HG03280 (cell line): ENCODE measurements around the gene LINC00237.

Source experiments
- ATAC-seq: cut with Tn5 transposase; IDR thresholded peaks from one replicate; pipeline ENCODE4 v1.9.1; 2021; ENCODE audit warnings: mild to moderate bottlenecking, moderate library complexity; ENCODE audit not compliant: unreplicated experiment

The LINC00237 gene

DNA sequence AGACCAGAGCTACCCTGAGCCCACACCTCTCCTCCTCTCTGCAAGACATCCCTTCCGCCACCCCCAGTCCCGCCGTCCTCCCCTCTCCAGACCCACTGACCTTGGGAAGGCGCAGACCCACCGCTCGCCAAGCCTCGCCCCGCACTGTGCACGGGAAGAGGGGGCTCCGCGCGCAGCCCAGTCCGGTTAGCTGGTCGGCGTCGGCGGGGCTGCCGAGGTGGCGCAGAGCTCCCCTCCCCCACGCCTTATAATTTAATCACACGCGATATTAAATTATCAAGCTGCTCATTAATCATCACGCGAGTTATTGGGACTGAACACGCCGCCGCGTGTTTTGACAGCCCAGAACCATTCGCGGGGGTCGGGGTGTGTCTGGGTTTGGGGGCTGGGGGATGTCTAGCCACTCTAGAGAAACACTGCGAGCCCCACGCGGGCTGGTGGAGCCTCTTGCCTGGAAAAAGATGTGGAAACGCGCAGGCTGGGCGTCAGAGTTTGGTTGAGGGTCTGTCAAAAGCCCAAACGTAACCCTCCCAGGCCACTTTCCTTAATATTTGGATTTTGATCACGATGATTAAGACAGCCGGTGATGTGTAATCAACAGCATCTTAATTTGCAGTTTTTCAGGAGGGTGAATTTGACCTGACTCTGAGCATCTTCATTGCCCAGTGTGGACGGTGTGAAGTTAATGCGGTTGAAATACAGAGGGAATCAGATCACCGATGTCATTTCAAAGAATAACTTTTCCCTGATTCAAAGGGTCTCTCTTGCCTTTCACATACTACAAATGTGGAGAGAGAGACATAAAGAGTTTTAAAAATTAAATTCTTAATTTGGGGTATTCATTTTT, at the start of gene LINC00237:
Gene LINC00237 (minus strand): TSS at position 188 of the 847 bp plus-strand sequence.
- ATAC-seq: no peak

DNA sequence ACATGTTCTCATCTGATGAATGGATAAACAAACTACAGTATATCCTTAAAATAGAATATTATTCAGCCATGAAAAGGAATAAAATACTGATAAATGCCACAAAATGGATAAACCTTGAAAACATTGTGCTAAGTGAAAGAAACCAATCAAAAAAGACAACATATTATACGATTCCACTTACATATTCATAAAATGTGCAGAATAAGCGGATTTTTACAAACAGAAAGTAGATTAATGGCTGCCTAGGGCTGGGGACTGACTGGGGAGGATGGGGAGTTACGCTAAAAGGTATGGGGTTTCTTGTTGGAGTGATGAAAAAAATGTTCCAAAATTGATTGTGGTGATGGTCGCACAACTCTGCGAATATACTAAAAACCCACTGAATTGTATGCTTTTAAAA, 49.1 kb upstream of the LINC00237 start:
- ATAC-seq: no peak

DNA sequence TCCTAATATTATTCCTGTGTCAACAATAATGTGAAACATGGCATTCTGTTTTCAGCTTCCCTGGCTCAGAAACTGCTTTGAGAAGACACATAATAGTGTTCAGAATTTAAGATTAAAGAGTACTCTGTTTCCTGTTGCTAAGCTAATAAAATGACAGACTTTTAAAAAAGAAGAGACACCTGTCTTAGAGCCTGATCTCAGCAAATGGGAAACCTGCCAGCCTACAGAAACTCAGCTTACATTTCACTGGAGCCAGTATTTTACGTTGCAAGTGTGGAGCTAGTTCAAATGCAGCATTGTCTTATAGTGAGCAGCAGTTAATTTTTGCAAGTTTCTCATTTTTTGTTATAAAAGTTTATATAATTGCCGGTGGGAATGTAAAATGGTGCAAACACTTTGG, 48.5 kb upstream of the LINC00237 start:
- no peak for ATAC-seq

DNA sequence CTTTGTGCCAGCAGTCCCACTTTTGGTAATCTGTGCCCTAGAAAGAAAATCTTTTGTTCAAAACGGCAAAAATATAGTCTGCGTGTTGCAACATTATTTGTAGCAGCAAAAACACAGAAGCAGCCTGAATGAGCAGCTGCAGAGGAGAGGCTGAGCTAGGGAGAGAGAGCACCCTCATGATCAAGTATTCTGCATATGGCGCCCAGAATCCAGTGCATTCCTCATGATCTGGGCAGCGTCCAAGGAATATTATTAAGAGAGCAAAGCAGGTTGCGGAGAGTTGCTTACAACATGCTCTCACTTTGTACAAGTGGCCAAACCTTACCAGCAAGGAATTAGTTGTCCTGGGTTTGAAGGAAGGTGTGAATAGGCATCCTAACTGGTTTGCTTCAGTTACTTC, 45.6 kb upstream of the LINC00237 start:
- no peak for ATAC-seq

DNA sequence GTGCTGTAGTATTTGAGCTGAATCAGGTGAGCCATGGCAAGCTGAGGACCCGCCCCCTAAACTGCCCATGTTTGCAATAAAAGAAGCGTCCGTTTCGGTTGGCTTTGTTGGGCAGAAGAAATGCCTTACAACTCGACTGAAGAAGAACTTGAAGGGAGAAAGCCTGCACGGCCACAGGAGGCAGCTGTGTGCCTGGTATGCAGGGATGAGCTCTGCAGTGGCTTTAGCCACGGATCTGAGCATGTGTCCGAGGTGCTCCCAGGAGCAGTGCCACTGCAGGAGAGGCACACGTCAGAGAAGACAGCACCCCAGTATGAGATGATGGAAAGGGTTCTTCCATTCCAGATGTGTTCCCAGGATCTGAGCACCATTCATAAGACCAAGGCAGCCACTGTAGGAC, 43.2 kb upstream of the LINC00237 start:
- ATAC-seq: no peak

DNA sequence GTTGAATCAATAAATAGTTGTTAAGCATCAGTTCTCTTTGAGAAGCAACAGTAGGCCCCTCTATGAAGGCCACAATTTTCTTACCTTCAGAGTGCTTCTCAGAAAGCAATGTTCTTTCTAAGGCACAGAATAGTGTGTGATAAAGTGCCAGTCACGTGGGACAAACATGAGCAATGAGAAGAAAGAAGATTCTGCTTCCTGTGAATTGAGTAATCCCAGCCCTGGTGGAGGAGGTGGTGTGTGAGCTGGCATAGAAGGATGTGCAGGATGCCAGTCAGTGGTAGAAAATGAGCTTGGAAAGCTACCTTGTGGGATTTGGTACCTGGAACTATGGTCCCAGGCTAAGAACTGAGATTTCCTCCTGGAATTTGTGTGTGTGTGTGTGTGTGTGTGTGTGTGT, 41.4 kb upstream of the LINC00237 start:
- no peak for ATAC-seq

DNA sequence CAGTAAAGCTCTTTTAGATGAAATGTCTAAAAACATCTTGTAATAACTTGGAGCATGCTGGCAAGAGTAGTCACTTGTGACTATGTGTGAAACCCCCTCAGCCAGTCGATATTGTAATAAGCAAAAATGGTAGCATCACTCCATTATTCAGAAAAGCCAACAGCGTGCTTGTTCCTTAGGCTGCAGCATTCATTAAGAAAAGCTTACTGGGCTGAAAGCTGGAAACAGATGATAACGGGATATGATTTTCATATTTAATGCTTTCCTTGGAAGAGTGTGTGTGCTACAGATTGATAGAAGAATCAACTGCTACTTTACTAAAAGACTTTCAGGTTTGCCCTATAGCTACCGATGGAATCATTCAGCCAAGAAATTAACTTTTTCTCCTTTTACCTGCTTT, 40.1 kb upstream of the LINC00237 start:
- no peak for ATAC-seq

DNA sequence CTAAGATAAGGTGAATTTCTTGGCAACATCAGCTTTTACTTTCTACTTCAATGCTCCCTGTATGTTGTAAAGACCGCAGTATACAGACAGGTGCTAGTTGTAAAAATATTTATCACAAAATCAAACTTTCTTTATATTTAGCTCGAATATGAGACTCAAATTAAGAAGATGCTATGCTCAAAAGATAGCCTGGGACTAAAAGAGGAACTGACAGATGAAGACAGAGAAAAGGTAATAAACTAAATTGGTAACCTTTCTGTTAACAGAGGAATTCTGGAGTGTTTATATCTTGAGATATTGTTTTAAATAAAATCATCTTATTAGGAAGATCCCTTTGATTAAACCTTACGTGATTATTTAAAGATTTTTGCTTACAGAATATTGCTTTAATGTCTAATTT, 39.3 kb upstream of the LINC00237 start:
- no peak for ATAC-seq

DNA sequence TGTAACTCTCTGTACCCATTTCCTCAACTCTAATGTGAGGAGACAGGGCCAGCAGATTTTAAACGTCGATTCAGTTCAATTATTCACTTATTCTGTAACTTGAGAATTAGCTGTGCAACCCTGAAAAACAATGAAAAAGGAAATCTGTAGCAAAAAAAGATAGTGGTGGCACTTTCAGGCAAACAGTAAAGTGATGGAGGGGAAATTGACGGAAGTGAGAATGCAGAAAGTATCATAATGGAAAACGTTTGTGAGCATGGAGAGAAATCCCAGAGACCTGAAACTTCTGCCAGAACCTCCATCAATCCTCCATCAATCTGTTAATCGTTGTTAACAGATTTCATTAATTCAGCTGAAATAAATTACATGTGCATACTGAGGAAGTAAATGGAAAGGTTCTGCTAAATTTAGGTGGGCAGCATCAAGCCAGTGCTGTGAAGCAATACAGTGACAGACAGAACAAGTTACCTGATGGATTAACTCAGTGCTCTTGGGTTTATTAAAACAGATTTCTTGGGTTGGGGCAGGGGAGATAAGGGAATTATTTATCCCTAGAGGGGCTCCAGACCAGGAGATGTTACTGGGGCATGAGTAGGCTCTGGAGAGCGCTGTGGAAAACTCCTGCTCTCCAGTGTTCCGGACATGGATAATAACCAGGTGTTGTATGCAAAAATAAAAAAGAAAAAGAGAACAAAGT, 37.2 kb upstream of the LINC00237 start:
- ATAC-seq: no peak

DNA sequence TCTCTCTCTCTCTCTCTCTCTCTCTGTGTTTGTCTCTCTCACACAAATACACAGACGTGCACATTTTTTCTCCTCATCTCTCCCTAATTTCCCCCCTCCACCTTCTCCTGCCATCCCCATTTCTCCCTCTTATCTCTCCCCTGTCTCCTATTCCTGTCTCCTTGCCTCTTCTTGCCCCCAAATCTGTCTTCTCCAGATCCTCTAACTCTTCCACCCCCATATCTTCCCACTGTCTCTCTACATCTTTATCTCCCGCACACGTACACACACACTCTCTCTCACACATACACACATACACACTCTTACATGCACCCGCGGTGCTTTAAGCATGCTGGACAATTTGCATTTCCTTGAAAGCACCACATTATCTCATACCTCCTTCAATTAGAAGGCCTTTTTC, 35.7 kb upstream of the LINC00237 start:
- no peak for ATAC-seq

DNA sequence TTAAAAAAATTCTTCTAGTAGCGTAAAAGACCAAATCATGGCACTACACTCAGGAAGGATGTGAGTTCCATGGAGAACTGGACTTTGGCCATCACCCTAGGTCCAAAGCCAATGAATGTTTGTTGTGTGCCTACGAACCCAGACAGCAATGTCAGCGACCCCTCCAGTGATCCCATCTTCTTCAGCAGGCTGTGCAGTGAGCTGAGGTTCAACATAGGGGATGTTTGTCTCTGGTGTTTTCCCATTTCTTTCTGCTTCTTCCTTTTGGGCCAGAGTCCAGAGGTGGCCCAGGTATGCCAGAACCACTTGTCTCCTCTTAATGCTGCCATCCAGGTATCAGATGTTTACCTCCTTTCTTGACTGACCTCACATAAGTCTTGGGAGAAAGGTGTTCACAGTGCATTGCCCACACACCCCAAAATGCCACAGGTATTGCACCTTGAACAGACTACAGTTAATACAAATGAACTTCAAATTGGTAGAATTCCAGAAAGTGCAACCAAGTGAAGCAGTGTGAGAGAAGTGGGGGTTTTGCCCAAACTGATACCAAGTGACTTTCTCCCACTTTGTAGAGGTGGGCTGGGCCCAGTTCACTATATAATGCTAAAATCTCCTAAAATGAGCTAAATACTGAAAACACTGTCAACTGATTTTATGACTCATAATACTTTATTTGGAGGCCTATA, 33.9 kb upstream of the LINC00237 start:
- no peak for ATAC-seq

DNA sequence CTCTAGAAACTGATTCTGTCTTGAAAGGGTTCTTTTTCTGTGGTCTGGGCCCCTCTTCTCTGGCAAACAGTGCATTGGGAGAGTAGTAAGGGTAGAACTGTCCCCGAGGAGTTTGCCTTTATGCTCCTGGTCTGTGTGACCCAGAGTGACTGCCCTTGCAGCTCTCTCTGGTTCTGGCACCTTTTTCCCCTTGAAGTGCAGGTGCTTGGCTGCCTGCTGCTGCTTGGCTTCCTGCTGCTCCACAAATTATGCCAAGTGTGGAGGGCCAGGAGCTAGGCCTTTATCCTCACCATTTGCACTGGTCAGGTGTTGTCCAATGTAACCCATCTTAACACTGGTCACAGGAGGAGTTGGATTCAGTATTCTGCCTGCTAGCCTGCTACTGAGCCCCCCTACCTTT, 30.9 kb upstream of the LINC00237 start:
- no peak for ATAC-seq

DNA sequence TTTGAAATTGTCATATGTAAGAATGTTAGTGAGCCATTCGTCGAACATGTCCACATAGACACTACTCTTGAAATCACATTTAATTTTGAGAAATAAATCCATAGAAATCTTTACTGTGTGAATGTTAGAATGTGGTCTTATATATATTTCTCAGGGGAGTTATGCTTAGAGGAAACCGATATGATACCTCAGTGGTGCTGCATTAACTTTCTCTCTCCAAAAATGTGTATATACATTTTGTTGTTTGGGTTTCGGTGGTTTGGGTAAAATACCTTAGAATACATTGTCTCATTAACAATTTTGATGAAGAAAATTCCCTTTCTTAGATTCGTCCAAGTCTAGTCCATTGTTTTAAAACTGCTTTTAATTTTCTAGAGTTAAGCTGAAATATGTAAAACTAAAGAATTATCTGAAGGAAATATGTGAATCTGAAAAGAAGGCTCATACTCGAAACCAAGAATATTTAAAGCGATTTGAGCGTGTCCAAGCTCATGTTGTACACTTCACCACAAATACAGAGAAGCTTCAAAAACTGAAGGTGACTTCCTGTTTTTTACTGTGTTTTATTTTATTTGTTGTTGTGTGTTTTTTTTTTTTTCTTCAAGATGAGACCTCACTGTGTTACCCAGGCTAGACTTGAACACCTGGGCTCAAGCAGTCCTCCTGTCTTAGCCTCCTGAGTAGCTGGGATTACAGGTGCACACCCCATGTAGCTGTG, 30.0 kb upstream of the LINC00237 start:
- no peak for ATAC-seq

DNA sequence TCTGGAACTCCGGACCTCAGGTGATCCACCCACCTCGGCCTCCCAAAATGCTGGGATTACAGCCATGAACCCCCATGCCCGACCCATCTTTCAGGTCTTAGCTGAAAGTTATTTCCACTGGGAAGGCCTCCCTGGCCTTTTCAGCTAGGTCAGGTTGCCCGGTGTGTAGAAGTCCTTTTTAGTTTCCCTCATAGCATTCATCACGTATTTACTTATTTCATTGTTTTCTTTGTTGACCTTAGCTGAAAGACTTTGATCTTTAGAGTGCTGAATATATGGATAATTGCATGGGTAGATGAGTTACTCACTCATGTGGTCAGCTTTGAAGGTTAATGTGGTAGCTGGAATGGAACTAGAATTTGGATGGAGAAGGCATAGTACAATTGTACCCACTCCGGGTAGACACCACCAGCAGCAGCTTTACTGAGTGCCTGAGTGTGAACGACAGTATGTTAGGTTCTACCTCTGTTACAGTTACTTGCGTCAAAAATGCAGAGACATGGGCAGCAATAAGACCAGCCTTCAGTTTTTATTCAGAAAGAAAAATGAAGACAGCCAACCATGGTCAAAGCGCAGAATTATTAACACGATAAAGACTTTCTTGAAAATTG, 28.8 kb upstream of the LINC00237 start:
- ATAC-seq: no peak

DNA sequence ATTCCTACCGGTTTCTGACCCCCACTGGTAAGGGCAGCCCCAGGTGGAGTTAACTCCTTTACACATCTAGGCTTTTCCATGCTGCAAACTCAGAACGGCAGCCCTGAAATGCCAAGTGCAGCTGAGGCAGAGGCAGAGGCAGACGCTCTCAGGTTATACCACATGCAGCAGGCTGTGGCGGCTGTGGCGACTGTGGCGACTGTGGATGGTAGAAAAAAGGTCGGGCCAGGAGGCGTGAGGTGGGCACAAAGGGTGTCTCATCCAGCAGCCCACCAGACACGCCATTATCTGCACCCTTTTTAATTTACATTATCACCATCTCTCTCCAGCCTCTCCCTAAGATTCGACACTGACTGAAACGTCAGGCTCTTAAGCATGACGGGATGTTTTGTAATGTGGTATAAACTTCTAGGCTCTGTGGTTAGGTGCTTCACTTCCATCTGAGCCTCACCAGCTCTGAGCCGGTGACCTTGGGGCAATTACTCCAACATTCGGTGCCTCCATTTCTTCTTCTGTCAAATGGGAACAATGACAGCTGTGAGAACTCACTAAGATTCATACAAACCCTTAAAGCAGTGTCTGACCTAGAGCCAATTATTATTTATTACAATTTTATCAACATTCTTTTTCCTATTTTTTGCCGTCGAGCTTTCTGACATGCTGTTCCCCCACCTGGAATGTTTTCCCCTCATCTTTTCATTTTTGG, 27.9 kb upstream of the LINC00237 start:
- ATAC-seq: no peak

DNA sequence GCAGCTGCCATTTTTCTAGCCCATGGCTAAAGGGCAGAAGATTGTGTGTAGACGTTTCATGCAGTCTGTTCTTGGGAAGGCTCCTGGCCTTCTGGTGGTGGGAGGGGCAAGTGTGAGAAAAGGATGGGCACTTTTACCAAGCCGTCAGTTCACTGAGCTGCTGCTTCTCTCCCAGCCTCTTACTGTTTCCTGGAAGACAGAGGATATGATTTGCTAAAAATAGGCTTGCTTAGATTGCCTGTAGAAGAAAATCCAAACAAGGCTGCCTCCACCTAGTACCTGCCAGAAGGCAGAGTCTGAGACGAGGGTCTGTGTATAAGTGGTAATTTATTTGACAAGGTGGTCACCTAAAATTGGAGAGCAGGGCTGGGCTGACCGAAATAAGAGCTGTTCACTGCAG, 27.2 kb upstream of the LINC00237 start:
- no peak for ATAC-seq

DNA sequence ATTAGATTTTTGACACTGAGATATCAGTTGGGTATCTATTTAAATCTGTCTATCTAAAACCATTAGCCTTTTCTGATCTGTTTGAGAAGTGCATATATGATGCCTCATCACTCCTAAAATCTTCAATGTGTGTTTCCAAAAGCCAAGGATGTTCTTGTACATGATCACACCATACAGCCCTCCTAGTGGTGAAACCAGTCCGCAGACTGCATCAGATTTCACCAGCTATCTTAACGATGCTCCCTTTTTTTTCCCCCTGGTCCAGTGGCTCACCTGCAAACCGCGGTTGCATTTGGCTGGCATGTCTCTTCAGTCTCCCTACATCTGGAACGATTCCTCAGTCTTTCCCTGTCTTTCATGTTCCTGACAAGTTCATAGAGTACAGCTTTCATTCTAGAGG, 23.7 kb upstream of the LINC00237 start:
- ATAC-seq: no peak

DNA sequence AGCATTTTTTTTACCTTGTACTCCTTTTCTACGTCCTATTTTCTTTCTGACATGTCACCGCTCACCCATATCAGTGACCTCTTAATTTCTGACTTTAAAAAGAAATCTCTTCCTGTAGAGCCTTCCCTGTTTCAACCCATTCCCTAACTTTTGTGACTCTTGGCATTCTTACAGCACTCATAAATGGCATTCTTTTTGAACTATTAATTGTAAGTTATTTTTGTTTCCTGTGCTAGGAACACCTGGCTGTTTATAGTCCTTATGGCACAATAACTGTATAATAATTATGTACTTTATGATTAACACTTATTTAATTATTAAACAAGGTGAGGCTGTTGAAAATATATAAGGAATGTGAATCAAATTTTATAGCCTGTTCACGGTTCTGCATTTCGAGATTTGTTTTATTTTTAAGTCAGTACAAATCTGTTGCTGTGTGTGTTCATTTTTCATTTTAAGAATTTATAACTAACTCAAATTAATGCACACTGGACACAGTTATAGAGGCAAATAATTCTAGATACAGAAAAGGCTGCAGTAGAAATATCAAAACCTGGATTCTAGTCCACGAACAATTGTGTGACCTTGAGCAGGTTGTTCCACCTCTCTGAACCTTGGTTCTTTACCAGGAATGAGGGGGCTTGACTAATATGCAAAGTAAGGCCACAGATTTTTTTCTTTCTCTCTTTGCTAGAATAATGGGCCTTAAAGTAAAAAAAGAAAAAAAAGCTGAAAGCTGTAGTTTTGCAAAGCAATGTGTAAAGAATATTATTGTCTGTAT, 21.2 kb upstream of the LINC00237 start:
- no peak for ATAC-seq

DNA sequence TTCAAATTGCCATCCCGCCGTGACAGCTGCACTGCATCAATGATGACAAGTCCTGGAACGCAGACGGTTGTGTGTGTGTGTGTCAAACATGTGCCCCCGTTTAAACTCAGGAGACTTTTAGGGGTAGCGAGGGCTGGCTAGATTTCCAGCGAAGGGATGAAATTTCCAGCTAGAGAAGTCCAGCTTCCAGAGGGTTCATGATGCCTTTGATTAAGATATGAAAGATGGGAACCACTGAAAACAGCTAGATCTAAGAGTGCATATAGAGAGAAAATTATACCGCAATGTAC, 20.4 kb upstream of the LINC00237 start:
- no peak for ATAC-seq
